Neural cell (in vitro differentiated cells): ENCODE results near the gene IL21.

Source experiments
- CTCF ChIP-seq: fragments of 450-650 bp; IDR thresholded peaks from 2 replicates; pipeline ENCODE4 v1.5.1; 2014; ENCODE audit warnings: antibody characterized with exemption, mild to moderate bottlenecking, moderate library complexity; ENCODE audit not compliant: poor library complexity, severe bottlenecking
- EP300 ChIP-seq: fragments of 450-650 bp; conservative IDR thresholded peaks from 2 replicates; pipeline ENCODE4 v1.6.1; 2014; ENCODE audit warnings: antibody characterized with exemption, mild to moderate bottlenecking, moderate library complexity; ENCODE audit not compliant: poor library complexity, severe bottlenecking
- EZH2 ChIP-seq: fragments of 200-600, 300-800 bp; shearing (Covaris generic), sonication (generic); IDR thresholded peaks from 2 replicates; pipeline ENCODE4 v1.6.1; 2014; ENCODE audit warnings: antibody characterized with exemption, low read length, borderline replicate concordance, mild to moderate bottlenecking; ENCODE audit not compliant: insufficient read depth, poor library complexity, severe bottlenecking
- MXI1 ChIP-seq: fragments of 450-650 bp; conservative IDR thresholded peaks from 2 replicates; pipeline ENCODE4 v1.6.1; 2014; ENCODE audit warnings: antibody characterized with exemption, mild to moderate bottlenecking; ENCODE audit not compliant: poor library complexity, severe bottlenecking
- POLR2AphosphoS5 ChIP-seq: IDR thresholded peaks from 2 replicates; pipeline ENCODE4 v1.6.1; 2012
- RAD21 ChIP-seq: fragments of 450-650 bp; conservative IDR thresholded peaks from 2 replicates; pipeline ENCODE4 v1.6.1; 2014; ENCODE audit warnings: antibody characterized with exemption, mild to moderate bottlenecking, moderate library complexity
- REST ChIP-seq: IDR thresholded peaks from 2 replicates; pipeline ENCODE4 v1.6.1; 2012; ENCODE audit warnings: borderline replicate concordance
- SMC3 ChIP-seq: fragments of 450-650 bp; conservative IDR thresholded peaks from 2 replicates; pipeline ENCODE4 v1.6.1; 2014; ENCODE audit warnings: antibody characterized with exemption, mild to moderate bottlenecking, moderate library complexity; ENCODE audit not compliant: poor library complexity
- TAF1 ChIP-seq: IDR thresholded peaks from 2 replicates; pipeline ENCODE4 v1.6.1; 2012; ENCODE audit warnings: low read depth

- TF ChIP-seq CTCF, result no peak
- TF ChIP-seq EP300, result no peak
- no peak for TF ChIP-seq REST
- no peak for TF ChIP-seq EZH2
- no peak for TF ChIP-seq POLR2AphosphoS5
- TF ChIP-seq SMC3, result no peak
- no peak for TF ChIP-seq TAF1
- no peak for TF ChIP-seq MXI1
- TF ChIP-seq RAD21, result no peak
Measured at GRCh38 chr4:122612540-122612939, 8.3 kb downstream of the IL21 start.
